Spleen (tissue), 11 donors: ENCODE results near the gene GMDS. TPM values are rescaled to one million over a fixed set of nuclear protein-coding genes. Genes with fewer than 3 reads are reported as not detected.

Experiments used
- DNase-seq: peaks from one replicate; pipeline ENCODE4 v3.0.0-alpha.2; 2020
- H3K27ac ChIP-seq, 8 donors: fragments of 200-600 bp; sonication (generic) in 7 of 8; 1 replicate in 4 of 8; 2 replicates in 4 of 8; pipeline versions ENCODE4 v1.5.0 to v1.8.0; 2016 to 2021; ENCODE audit warnings: inconsistent platforms in 4 of 8, mild to moderate bottlenecking in 4 of 8, moderate library complexity in 1 of 8
- H3K27me3 ChIP-seq, 7 donors: fragments of 200-600 bp; sonication (generic) in 6 of 7; replicated peaks in 1 of 7; 1 replicate in 4 of 7; 2 replicates in 3 of 7; pipeline versions ENCODE4 v1.5.0 to v1.8.0; 2016 to 2021; ENCODE audit warnings: inconsistent platforms in 3 of 7, mild to moderate bottlenecking in 1 of 7
- H3K36me3 ChIP-seq, 6 donors: fragments of 200-600 bp; sonication (generic) in 5 of 6; 1 replicate in 4 of 6; 2 replicates in 2 of 6; pipeline versions ENCODE4 v1.5.0 to v1.8.0; 2016 to 2021; ENCODE audit warnings: inconsistent platforms in 2 of 6
- H3K4me1 ChIP-seq, 6 donors: fragments of 200-600 bp; sonication (generic) in 5 of 6; 1 replicate in 3 of 6; 2 replicates in 3 of 6; pipeline versions ENCODE4 v1.5.0 to v1.8.0; 2016 to 2021; ENCODE audit warnings: inconsistent platforms in 3 of 6
- H3K4me3 ChIP-seq, 8 donors: fragments of 200-600 bp; sonication (generic) in 7 of 8; 1 replicate in 4 of 8; 2 replicates in 4 of 8; pipeline versions ENCODE4 v1.5.0 to v1.8.0; 2016 to 2021; ENCODE audit warnings: inconsistent platforms in 4 of 8, mild to moderate bottlenecking in 4 of 8, moderate library complexity in 2 of 8
- H3K9me3 ChIP-seq, 8 donors: fragments of 200-600 bp; sonication (generic) in 7 of 8; 1 replicate in 4 of 8; 2 replicates in 4 of 8; pipeline versions ENCODE4 v1.5.0 to v1.8.0; 2016 to 2021; ENCODE audit warnings: inconsistent platforms in 4 of 8
- CTCF ChIP-seq, 11 experiments: fragments of 200-600 bp in 7 of 11; fragments of 450-650 bp in 4 of 11; sonication (generic) in 4 of 11; IDR thresholded peaks in 8 of 11; conservative IDR thresholded peaks in 3 of 11; 1 replicate in 7 of 11; 2 replicates in 4 of 11; pipeline versions ENCODE4 v1.4.0 to v1.8.0; 2016 to 2021; ENCODE audit warnings: antibody characterized with exemption in 11 of 11, inconsistent platforms in 4 of 11, mild to moderate bottlenecking in 1 of 11
- POLR2A ChIP-seq, 3 donors: fragments of 450-650 bp; IDR thresholded peaks; one replicate each; pipeline ENCODE4 v1.5.1; 2017; ENCODE audit warnings: antibody characterized with exemption in 3 of 3, mild to moderate bottlenecking in 1 of 3
- POLR2AphosphoS5 ChIP-seq, 3 donors: sonication (generic); formaldehyde crosslinking; IDR thresholded peaks; one replicate each; pipeline ENCODE4 v1.5.1; 2017; ENCODE audit warnings: antibody characterized with exemption in 3 of 3
- WGBS, 5 donors: extraction: QIAGEN DNeasy Blood & Tissue Kit in 3 of 5; methylation state at CpG; one replicate each; pipeline versions ENCODE4 v1.1.5 to v1.1.7; 2013 to 2018; 5-methylcytosine and 5-hydroxymethylcytosine counted together
- intact Hi-C: fragments of 100-400 bp; cut with DNase I; formaldehyde crosslinking; loops from one replicate; pipeline ENCODE4 v1.15.0; 2023; ENCODE audit warnings: low total_unique reads
- polyA plus RNA-seq, 3 donors: library from polyadenylated mRNA; stranded (reverse); fragments of 200-250 nt; gene quantifications; one replicate each; pipeline ENCODE4 v1.2.1, GENCODE V29; 2013
- total RNA-seq, 7 donors: library from RNA; depleted of rRNA in 3 of 7; stranded (reverse); fragments of >200 nt in 3 of 7; fragmentation: NEBNext Ultra II Directional in 4 of 7; extraction: Animal tissue kit (Norgen Biotek cat#: 25700) in 4 of 7; gene quantifications; one replicate each; pipeline versions ENCODE4 v1.1.0 to v1.2.1, GENCODE V29; 2016 to 2021
- donor health status: healthy with polysubstance abuse.
- donor health status: DM: no; HTN: no; CAD: no; lungs with moderate emphysema.
- donor health status: DM: no; HTN: no; CAD: no.
- donor health status: Bipolar disorder and iron deficiency.
- donor health status: healthy.
- donor health status: DM: no; HTN: no; CAD: no.
- donor health status: DM: yes; HTN: yes; CAD: no.

GMDS gene
- total and polyA plus RNA-seq, 10 donors, result 9.1 to 30.8 (median 17.7) TPM

- 79 to 85% (median 82%) methylated on average over 8 of the region's 8 CpGs for WGBS, 5 donors
- no peak for TF ChIP-seq POLR2A (IDR thresholded peaks at IDR 0.05)
- no peak for TF ChIP-seq CTCF (IDR thresholded peaks at IDR 0.05 in 8 of 11, conservative IDR thresholded peaks at IDR 0.05 in 3 of 11)
- no peak for TF ChIP-seq POLR2AphosphoS5 (IDR thresholded peaks at IDR 0.05)
- DNase-seq, result no peak
- no peak overlapping the region for H3K4me3 ChIP-seq
- H3K27me3 ChIP-seq, result no peaks in the 10 kb centered on the region
- peaks cover 0 to 3% (median 0%) of the 10 kb centered on the region in 6 donors for H3K36me3 ChIP-seq
- no peaks in the 10 kb centered on the region for H3K4me1 ChIP-seq
- H3K27ac ChIP-seq, result no peak overlapping the region
- no peaks in the 10 kb centered on the region for H3K9me3 ChIP-seq
- intact Hi-C loops, result no loop called here
These were observed 328.9 kb downstream of the GMDS start for GRCh38 chr6:1916334-1917070.

GRCh38 chr6:1915226-1915625 lies 330.2 kb downstream of the GMDS start:
- WGBS, 5 donors, result 86 to 93% (median 89%) methylated on average over 7 to 9 of the region's 9 CpGs
- intact Hi-C loops, result no loop called here
- no peaks in the 10 kb centered on the region for H3K4me1 ChIP-seq
- H3K9me3 ChIP-seq, result no peaks in the 10 kb centered on the region
- no peak overlapping the region for H3K4me3 ChIP-seq
- no peaks in the 10 kb centered on the region for H3K27me3 ChIP-seq
- H3K36me3 ChIP-seq, result peaks cover 0 to 3% (median 0%) of the 10 kb centered on the region in 6 donors
- TF ChIP-seq CTCF (IDR thresholded peaks at IDR 0.05 in 8 of 11, conservative IDR thresholded peaks at IDR 0.05 in 3 of 11), result no peak
- no peak for TF ChIP-seq POLR2AphosphoS5 (IDR thresholded peaks at IDR 0.05)
- TF ChIP-seq POLR2A (IDR thresholded peaks at IDR 0.05), result no peak
- no peak for DNase-seq
- H3K27ac ChIP-seq, result no peak overlapping the region

GRCh38 chr6:1913577-1913976 lies 331.8 kb downstream of the GMDS start:
- Histone ChIP-seq H3K4me1 (no peaks in the 10 kb centered on the region), H3K9me3 (no peaks in the 10 kb centered on the region), H3K27me3 (no peaks in the 10 kb centered on the region), H3K4me3 (no peak overlapping the region), H3K36me3 (peaks cover 0 to 6% (median 0%) of the 10 kb centered on the region in 6 donors), H3K27ac (no peak overlapping the region)
- TF ChIP-seq POLR2AphosphoS5 (IDR thresholded peaks at IDR 0.05), result no peak
- TF ChIP-seq CTCF (IDR thresholded peaks at IDR 0.05 in 8 of 11, conservative IDR thresholded peaks at IDR 0.05 in 3 of 11), result no peak
- TF ChIP-seq POLR2A (IDR thresholded peaks at IDR 0.05), result no peak
- WGBS, 5 donors, result 33 to 58% (median 40%) methylated on average over 3 of the region's 3 CpGs
- DNase-seq, result no peak
- intact Hi-C loops, result no loop called here

- Histone ChIP-seq H3K4me3 (no peak overlapping the region), H3K27ac (no peak overlapping the region), H3K27me3 (no peaks in the 10 kb centered on the region), H3K36me3 (peaks cover 0 to 6% (median 0%) of the 10 kb centered on the region in 6 donors), H3K4me1 (no peaks in the 10 kb centered on the region), H3K9me3 (no peaks in the 10 kb centered on the region)
- no peak for TF ChIP-seq CTCF (IDR thresholded peaks at IDR 0.05 in 8 of 11, conservative IDR thresholded peaks at IDR 0.05 in 3 of 11)
- DNase-seq, result no peak
- intact Hi-C loops, result no loop called here
- whole genome bisulfite sequencing, 5 donors, result 95 to 100% (median 98%) methylated on average over 3 of the region's 3 CpGs
These were observed 332.7 kb downstream of the GMDS start for GRCh38 chr6:1912731-1913130.
